VCaP (cell line): Measurements from ENCODE around the gene VILL.

ENCODE experiments used
- H3K27ac ChIP-seq: fragments of 450-650 bp; 2 replicates; pipeline ENCODE4 v1.5.1; 2017
- TF ChIP-seq, protein P1 (sequence below): fragments of 450-650 bp; conservative IDR thresholded peaks from 2 replicates; pipeline ENCODE4 v1.5.1; 2017; ENCODE audit warnings: mild to moderate bottlenecking, moderate library complexity

Gene VILL

DNA sequence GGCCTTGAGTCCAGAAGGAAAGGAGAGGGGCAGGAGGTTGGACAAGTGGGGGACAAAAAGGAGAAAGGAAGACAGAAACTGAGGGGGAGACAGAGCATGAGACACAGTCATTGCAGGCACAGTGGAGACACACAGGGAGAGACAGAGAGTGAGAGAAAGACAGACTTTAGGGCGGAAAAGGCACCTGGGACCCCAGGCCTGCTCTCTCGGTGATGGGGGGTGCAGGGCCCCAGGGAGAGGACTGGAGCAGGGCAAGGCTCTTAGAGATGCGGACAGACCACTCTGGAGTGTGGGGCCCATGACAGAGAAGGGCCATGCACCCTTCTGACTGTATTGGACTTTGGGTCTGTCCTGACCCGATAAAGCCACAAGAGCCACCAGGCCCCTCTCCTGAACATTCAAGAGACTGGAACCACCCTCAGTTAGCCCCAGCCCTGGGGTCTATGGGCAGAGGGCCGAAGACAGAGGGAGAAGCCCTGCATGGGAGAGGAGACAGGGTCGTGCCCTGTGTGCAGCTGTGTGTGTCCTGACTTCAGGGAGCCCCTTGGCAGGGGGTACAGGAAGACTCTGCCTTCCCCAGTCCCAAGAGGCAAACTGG is 26.4 kb downstream of the VILL start:
- TF ChIP-seq, protein P1, sequence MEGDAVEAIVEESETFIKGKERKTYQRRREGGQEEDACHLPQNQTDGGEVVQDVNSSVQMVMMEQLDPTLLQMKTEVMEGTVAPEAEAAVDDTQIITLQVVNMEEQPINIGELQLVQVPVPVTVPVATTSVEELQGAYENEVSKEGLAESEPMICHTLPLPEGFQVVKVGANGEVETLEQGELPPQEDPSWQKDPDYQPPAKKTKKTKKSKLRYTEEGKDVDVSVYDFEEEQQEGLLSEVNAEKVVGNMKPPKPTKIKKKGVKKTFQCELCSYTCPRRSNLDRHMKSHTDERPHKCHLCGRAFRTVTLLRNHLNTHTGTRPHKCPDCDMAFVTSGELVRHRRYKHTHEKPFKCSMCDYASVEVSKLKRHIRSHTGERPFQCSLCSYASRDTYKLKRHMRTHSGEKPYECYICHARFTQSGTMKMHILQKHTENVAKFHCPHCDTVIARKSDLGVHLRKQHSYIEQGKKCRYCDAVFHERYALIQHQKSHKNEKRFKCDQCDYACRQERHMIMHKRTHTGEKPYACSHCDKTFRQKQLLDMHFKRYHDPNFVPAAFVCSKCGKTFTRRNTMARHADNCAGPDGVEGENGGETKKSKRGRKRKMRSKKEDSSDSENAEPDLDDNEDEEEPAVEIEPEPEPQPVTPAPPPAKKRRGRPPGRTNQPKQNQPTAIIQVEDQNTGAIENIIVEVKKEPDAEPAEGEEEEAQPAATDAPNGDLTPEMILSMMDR, result no peak
- H3K27ac ChIP-seq, result no peak overlapping the region

DNA sequence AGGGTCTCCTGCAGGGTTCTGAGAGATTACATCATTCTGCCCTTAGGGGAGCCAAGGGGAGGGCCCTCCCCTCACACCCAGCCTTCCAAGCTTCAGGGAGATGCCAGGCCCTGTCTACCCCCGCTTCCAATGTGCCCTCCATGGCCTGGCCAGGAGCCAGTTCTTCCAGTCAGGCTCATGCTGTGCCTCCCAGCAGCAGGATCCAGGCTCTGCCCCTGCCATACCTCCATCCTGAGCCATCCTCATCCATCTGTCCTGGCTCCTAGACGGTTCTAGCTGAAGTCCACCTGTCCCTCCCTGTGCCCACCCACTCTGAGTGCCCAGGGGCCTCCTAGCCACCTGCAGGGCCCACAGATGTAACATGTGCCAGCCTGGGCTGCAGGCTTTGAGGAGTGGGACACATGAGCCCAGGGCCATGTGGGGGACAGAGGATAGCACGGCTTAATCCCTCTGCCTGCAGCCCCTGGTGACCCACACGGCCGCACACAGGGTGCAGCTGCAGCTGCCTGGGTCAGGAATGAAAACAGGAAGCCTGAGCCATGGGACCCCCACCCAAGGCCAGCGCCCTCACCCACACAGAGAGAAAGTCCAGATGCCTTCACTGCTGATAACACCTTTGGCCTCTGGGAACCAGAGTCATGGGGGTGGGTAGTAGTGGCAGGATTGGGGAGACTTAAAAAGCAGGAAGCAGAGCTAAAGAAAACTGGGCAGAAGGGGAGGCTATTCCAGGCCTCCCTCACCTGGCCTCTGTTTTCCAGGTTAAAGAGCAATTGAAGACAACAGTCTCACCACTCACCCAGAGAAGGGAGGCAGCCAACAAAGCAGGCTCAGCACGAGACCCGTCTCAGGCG is 27.1 kb downstream of the VILL start:
- no peak overlapping the region for H3K27ac ChIP-seq
- TF ChIP-seq, protein P1, result no peak

DNA sequence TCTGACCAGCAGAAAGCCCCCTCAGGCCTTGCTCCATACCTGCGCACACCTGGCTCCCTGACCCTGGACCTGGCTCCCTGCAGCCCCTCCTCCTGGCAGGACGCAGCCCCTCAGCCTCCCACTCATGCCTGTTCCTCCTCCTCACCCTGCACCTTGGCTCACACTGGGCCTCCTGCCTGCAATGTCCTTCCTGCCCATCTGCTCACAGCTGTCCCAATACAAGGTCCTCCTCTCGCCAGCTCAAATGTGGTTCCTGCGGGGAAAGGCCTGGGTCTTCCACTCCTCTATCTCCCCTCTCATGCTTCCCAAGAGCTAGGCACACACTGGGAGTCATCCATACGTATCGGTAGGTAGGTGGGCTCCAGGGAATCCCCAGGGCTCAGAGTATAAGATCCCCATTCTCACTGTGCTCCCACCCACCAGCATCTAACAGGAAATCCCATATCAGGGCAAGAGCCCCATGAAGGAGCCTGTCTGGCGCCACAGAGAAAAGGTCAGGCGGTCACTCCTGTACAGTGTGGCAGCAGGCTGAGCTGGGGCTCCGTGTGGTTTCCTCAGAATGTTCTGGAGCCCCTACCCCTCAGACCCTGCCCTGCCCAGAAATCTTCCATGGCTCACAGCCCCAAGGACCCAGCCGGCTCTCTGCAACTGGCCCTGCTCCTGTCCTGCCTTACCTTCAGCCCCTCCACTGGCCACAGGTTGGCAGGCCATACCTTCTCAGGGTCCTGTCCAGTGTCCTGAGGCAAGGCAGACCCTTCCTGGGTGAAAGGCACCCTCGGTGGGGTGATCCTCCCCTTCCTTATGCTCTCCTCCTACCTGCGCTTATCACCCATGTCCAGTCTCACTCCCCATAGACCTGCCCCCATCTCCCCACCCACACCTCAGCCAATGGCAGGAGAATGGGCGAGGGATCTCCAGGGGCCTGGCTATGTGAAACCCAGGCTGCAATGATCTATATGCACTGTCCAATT is 28.0 kb downstream of the VILL start:
- TF ChIP-seq, protein P1, result no peak
- no peak overlapping the region for H3K27ac ChIP-seq

DNA sequence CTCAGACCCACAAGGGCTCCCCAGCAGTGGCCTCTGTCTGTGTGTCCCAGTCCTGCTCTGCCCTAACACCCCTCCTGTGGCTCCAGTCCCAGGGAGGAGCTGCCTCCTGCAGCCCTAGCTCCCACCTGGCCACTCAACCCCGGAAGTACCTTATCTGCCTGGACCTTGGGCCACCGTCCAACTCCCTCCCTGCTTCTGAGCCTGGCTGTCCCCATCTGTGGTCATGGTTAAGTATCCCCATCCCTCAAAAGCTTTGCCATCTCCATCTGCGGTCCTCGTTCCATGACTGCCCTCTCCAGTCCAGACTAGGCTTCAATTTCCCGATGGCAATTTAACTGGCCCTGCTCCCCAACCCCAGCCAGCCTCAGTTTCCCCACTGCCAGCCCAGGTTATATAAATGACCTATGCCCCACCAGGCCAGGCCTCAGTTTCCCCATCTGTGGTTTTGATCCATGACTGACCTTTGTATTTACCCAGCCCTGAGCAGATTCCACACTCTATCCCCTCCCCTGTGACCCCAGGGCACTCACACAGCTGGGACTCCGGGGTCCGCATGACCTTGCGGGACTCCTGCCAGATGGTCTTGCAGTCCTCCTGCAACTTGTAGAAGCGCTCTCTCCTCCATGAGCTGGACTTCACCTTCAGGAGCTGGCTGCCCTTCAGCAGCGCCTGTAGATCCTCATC is 29.2 kb downstream of the VILL start:
- TF ChIP-seq, protein P1, result no peak
- H3K27ac ChIP-seq, result no peak overlapping the region

DNA sequence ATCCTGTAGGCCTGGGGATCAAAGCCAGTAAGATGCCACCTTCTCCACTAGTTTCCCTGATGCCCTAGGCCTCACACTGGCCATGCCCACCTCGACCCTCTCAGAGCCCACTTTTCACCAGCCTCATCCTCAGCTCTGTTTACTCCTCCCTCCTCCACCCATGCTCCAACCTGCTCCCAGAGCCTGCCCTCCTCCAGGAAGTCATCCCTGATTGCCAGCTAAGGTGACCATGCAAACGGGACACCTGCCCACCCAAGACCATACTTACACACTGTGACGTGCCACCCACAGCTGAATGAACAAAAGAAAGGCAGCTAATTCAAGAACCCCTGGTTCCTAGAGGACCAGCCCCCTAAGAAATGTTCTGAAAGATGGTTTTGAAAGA is 29.7 kb downstream of the VILL start:
- H3K27ac ChIP-seq, result no peak overlapping the region
- TF ChIP-seq, protein P1, result no peak

DNA sequence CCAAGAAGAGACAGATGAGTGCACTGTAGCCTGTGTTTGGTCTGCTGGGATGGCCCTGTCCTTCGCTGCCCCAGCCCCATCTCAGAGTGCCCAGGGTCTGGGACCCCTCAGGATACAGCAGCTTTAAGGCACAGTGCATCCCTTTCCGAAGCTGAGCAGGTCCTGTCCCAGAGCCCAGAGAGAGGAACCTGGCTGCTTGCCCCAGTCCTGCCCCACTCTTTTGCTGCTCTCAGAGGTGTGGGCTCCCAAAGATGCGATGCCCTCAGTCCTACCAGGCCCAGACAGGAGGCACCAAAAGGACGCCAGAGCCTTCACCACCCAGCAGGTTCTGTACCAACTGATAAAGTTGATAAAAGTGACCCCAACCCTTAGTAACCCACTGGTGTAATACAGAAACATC is 30.6 kb downstream of the VILL start:
- H3K27ac ChIP-seq, result no peak overlapping the region
- TF ChIP-seq, protein P1, result no peak
